WTC11 (cell line): ENCODE data around the gene SGTA. TPM values are rescaled to one million over a fixed set of nuclear protein-coding genes. Genes with fewer than 3 reads are reported as not detected.

Experiments
- ATAC-seq: fragments of 200-7000 bp; cut with Tn5 transposase; 2 replicates; pipeline ENCODE4 v1.10.0; 2021; ENCODE audit warnings: mild to moderate bottlenecking, moderate library complexity
- CTCF ChIA-PET: fragments of 300-600 bp; sonication (Branson Sonifier 250); formaldehyde crosslinking; loops from one replicate; lab custom pipeline; 2021; ENCODE audit warnings: antibody characterized with exemption; lab: Charles Lee
- POLR2A ChIA-PET: fragments of 350-600 bp; sonication (Branson Sonifier 250); formaldehyde crosslinking; loops from one replicate; lab custom pipeline; 2021; ENCODE audit warnings: antibody characterized with exemption; lab: Charles Lee
- DNase-seq: peaks from one replicate; pipeline ENCODE4 v3.0.0; 2021; ENCODE audit warnings: low spot score
- H3K27ac Mint-ChIP-seq: 2 replicates; pipeline ENCODE4 v1.8.0; 2021; ENCODE audit warnings: mixed read lengths
- H3K27me3 Mint-ChIP-seq: 2 replicates; pipeline ENCODE4 v1.8.0; 2021; ENCODE audit warnings: low read depth, mild to moderate bottlenecking, moderate library complexity, mixed read lengths
- H3K36me3 Mint-ChIP-seq: 2 replicates; pipeline ENCODE4 v1.8.0; 2021; ENCODE audit warnings: mixed read lengths
- H3K4me1 Mint-ChIP-seq: 2 replicates; pipeline ENCODE4 v1.8.0; 2022; ENCODE audit warnings: mixed read lengths
- H3K4me3 Mint-ChIP-seq: 2 replicates; pipeline ENCODE4 v1.8.0; 2021; ENCODE audit warnings: mild to moderate bottlenecking, moderate library complexity, mixed read lengths
- H3K9me3 Mint-ChIP-seq: 2 replicates; pipeline ENCODE4 v1.8.0; 2021; ENCODE audit warnings: mixed read lengths
- ARID4B ChIP-seq: sonication (generic); formaldehyde crosslinking; IDR thresholded peaks from 2 replicates; pipeline ENCODE4 v1.8.0; 2023; ENCODE audit warnings: missing genetic modification reagents, mild to moderate bottlenecking, borderline replicate concordance
- CDX4 ChIP-seq: fragments of 250-450 bp; sonication (Bioruptor Pico); IDR thresholded peaks from 2 replicates; pipeline ENCODE4 v1.9.0; 2021; ENCODE audit warnings: moderate library complexity, mild to moderate bottlenecking, inconsistent platforms, borderline replicate concordance
- CREM ChIP-seq: sonication (generic); formaldehyde crosslinking; IDR thresholded peaks from 2 replicates; pipeline ENCODE4 v1.8.1; 2022; ENCODE audit warnings: mild to moderate bottlenecking, missing genetic modification reagents, moderate library complexity
- ETV6 ChIP-seq: sonication (generic); formaldehyde crosslinking; IDR thresholded peaks from 2 replicates; pipeline ENCODE4 v1.8.1; 2022; ENCODE audit warnings: mild to moderate bottlenecking, missing genetic modification reagents
- HMGXB4 ChIP-seq: sonication (generic); formaldehyde crosslinking; IDR thresholded peaks from 2 replicates; pipeline ENCODE4 v1.8.1; 2023; ENCODE audit warnings: mild to moderate bottlenecking, moderate library complexity, missing genetic modification reagents
- NR1H2 ChIP-seq: sonication (generic); formaldehyde crosslinking; IDR thresholded peaks from 2 replicates; pipeline ENCODE4 v1.9.0; 2021; ENCODE audit warnings: mild to moderate bottlenecking, moderate library complexity, missing genetic modification reagents
- NR2C2 ChIP-seq: sonication (generic); formaldehyde crosslinking; IDR thresholded peaks from 2 replicates; pipeline ENCODE4 v1.8.0; 2022; ENCODE audit warnings: mild to moderate bottlenecking, missing genetic modification reagents
- NR3C1 ChIP-seq: sonication (generic); formaldehyde crosslinking; conservative IDR thresholded peaks from 2 replicates; pipeline ENCODE4 v1.8.1; 2023; ENCODE audit warnings: low read depth, mild to moderate bottlenecking, missing genetic modification reagents
- PRRX2 ChIP-seq: fragments of 250-450 bp; sonication (Bioruptor Pico); IDR thresholded peaks from 2 replicates; pipeline ENCODE4 v1.8.0; 2021; ENCODE audit warnings: mild to moderate bottlenecking
- SP1 ChIP-seq: sonication (generic); formaldehyde crosslinking; conservative IDR thresholded peaks from 2 replicates; pipeline ENCODE4 v1.8.1; 2022; ENCODE audit warnings: missing genetic modification reagents
- STAT6 ChIP-seq: sonication (generic); formaldehyde crosslinking; conservative IDR thresholded peaks from 2 replicates; pipeline ENCODE4 v1.8.1; 2023; ENCODE audit warnings: mild to moderate bottlenecking, low read depth, missing genetic modification reagents, moderate library complexity
- TEAD4 ChIP-seq: sonication (generic); formaldehyde crosslinking; IDR thresholded peaks from 2 replicates; pipeline ENCODE4 v1.8.0; 2022; ENCODE audit warnings: mild to moderate bottlenecking, missing genetic modification reagents
- USF2 ChIP-seq: sonication (generic); formaldehyde crosslinking; IDR thresholded peaks from 2 replicates; pipeline ENCODE4 v1.8.1; 2023; ENCODE audit warnings: mild to moderate bottlenecking, missing genetic modification reagents, moderate library complexity
- ZNF138 ChIP-seq: sonication (generic); formaldehyde crosslinking; conservative IDR thresholded peaks from 2 replicates; pipeline ENCODE4 v1.8.1; 2022; ENCODE audit warnings: mild to moderate bottlenecking, moderate library complexity, missing genetic modification reagents
- ZNF263 ChIP-seq: sonication (generic); formaldehyde crosslinking; IDR thresholded peaks from 2 replicates; pipeline ENCODE4 v1.8.1; 2022; ENCODE audit warnings: low read depth, mild to moderate bottlenecking, moderate library complexity, missing genetic modification reagents
- ZNF512 ChIP-seq: sonication (generic); formaldehyde crosslinking; IDR thresholded peaks from 2 replicates; pipeline ENCODE4 v1.8.1; 2022; ENCODE audit warnings: missing genetic modification reagents, borderline replicate concordance
- total RNA-seq: library from RNA; stranded (reverse); gene quantifications from 3 replicates; pipeline ENCODE4 v1.2.3, GENCODE V29; 2021

The SGTA gene
- total RNA-seq, 1 experiment from 2014 or later, result 91.2 TPM

GRCh38 chr19:2799273-2800020, 16.4 kb upstream of the SGTA start:
- DNase-seq, result no peak
- Mint-ChIP-seq H3K27me3 (no peaks in the 10 kb centered on the region), H3K36me3 (peaks cover 41% of the 10 kb centered on the region), H3K4me3 (no peak overlapping the region), H3K9me3 (no peaks in the 10 kb centered on the region), H3K4me1 (no peaks in the 10 kb centered on the region), H3K27ac (no peak overlapping the region)
- TF ChIP-seq HMGXB4 (CRISPR knock-in tag) (no peak), ZNF263 (CRISPR knock-in tag) (no peak), PRRX2 (CRISPR knock-in tag) (no peak), NR1H2 (no peak), NR2C2 (CRISPR knock-in tag) (no peak), SP1 (CRISPR knock-in tag) (no peak), ARID4B (CRISPR knock-in tag) (no peak), ZNF512 (CRISPR knock-in tag) (no peak), ZNF138 (CRISPR knock-in tag) (no peak), CREM (CRISPR knock-in tag) (no peak)
- no peak for ATAC-seq
- ChIA-PET CTCF (no interaction called here), POLR2A (no interaction called here)

- ChIA-PET POLR2A (no interaction called here), CTCF (no interaction called here)
- Mint-ChIP-seq H3K27me3 (no peaks in the 10 kb centered on the region), H3K36me3 (peaks cover 42% of the 10 kb centered on the region), H3K4me1 (no peaks in the 10 kb centered on the region), H3K4me3 (no peak overlapping the region), H3K9me3 (no peaks in the 10 kb centered on the region), H3K27ac (no peak overlapping the region)
- DNase-seq, result no peak
- no peak for ATAC-seq
- TF ChIP-seq STAT6 (CRISPR knock-in tag), result no peak
- no peak for TF ChIP-seq TEAD4 (CRISPR knock-in tag)
- no peak for TF ChIP-seq USF2 (CRISPR knock-in tag)
- TF ChIP-seq CDX4 (CRISPR knock-in tag), result no peak
- no peak for TF ChIP-seq NR3C1
- TF ChIP-seq ETV6 (CRISPR knock-in tag), result no peak
Measured at GRCh38 chr19:2798733-2799132, 15.7 kb upstream of the SGTA start.
